IMR-90 (cell line): Measurements from ENCODE around the gene RUNX2.

Source experiments
- BHLHE40 ChIP-seq: fragments of 150-350 bp; IDR thresholded peaks from 2 replicates; pipeline ENCODE4 v1.6.1; 2016; ENCODE audit warnings: mild to moderate bottlenecking, low read depth, low read length
- CEBPB ChIP-seq: IDR thresholded peaks from 2 replicates; pipeline ENCODE4 v1.6.1; 2012; ENCODE audit warnings: low read depth, low read length, improper control_type of control experiment
- CHD1 ChIP-seq: IDR thresholded peaks from 2 replicates; pipeline ENCODE4 v1.6.1; 2012; ENCODE audit warnings: low read depth, low read length, improper control_type of control experiment
- ELK1 ChIP-seq: fragments of 150-350 bp; IDR thresholded peaks from 2 replicates; pipeline ENCODE4 v1.6.1; 2016; ENCODE audit warnings: low read depth, mild to moderate bottlenecking, low read length, moderate library complexity, borderline replicate concordance
- MAFK ChIP-seq: IDR thresholded peaks from 2 replicates; pipeline ENCODE4 v1.6.1; 2012; ENCODE audit warnings: low read depth, low read length, improper control_type of control experiment
- MAZ ChIP-seq: IDR thresholded peaks from 2 replicates; pipeline ENCODE4 v1.6.1; 2012; ENCODE audit warnings: low read depth, mild to moderate bottlenecking, low read length, improper control_type of control experiment, moderate library complexity, borderline replicate concordance
- MXI1 ChIP-seq: IDR thresholded peaks from 2 replicates; pipeline ENCODE4 v1.6.1; 2012; ENCODE audit warnings: low read depth, mild to moderate bottlenecking, low read length, moderate library complexity, borderline replicate concordance
- NFE2L2 ChIP-seq: fragments of 150-350 bp; IDR thresholded peaks from 2 replicates; pipeline ENCODE4 v1.6.1; 2016; ENCODE audit warnings: low read depth, mild to moderate bottlenecking, low read length
- POLR2A ChIP-seq: IDR thresholded peaks from 2 replicates; pipeline ENCODE4 v1.6.1; 2012; ENCODE audit warnings: mild to moderate bottlenecking, low read depth, low read length
- RAD21 ChIP-seq: IDR thresholded peaks from 2 replicates; pipeline ENCODE4 v1.6.1; 2012; ENCODE audit warnings: low read length, improper control_type of control experiment
- RFX5 ChIP-seq: IDR thresholded peaks from 2 replicates; pipeline ENCODE4 v1.8.0; 2012; ENCODE audit warnings: low read depth, mild to moderate bottlenecking, low read length, moderate library complexity
- SMC3 ChIP-seq: fragments of 150-350 bp; IDR thresholded peaks from 2 replicates; pipeline ENCODE4 v1.6.1; 2016; ENCODE audit warnings: low read depth, mild to moderate bottlenecking, antibody characterized with exemption, low read length, moderate library complexity
- USF2 ChIP-seq: fragments of 150-350 bp; IDR thresholded peaks from 2 replicates; pipeline ENCODE4 v1.6.1; 2017; ENCODE audit warnings: mild to moderate bottlenecking, antibody characterized with exemption, low read length, low read depth
- TF ChIP-seq, protein P1 (sequence below): conservative IDR thresholded peaks from 2 replicates; pipeline ENCODE4 v1.5.1; 2012; ENCODE audit warnings: mild to moderate bottlenecking, low read depth, low read length, improper control_type of control experiment

DNA sequence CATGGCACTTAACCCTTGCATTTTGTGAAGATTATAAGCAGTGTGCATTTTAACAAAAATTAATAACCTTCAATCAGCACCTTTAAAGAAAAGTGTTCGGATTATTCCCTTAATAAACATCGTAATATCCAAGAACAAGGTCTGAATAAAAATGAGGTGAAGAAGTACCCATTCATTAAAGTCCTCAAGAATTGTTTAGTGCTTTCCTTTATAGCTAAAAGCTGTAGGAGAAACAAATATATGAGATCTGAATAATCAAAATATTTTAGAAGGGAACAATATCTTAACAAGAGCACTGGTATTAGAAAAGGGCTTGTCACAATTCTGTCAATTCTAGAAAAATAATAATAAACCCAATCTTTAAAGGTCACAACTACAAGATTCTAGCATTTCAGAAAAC lies 217.3 kb downstream of the RUNX2 start:
- TF ChIP-seq, protein P1, sequence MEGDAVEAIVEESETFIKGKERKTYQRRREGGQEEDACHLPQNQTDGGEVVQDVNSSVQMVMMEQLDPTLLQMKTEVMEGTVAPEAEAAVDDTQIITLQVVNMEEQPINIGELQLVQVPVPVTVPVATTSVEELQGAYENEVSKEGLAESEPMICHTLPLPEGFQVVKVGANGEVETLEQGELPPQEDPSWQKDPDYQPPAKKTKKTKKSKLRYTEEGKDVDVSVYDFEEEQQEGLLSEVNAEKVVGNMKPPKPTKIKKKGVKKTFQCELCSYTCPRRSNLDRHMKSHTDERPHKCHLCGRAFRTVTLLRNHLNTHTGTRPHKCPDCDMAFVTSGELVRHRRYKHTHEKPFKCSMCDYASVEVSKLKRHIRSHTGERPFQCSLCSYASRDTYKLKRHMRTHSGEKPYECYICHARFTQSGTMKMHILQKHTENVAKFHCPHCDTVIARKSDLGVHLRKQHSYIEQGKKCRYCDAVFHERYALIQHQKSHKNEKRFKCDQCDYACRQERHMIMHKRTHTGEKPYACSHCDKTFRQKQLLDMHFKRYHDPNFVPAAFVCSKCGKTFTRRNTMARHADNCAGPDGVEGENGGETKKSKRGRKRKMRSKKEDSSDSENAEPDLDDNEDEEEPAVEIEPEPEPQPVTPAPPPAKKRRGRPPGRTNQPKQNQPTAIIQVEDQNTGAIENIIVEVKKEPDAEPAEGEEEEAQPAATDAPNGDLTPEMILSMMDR, result no peak
- no peak for TF ChIP-seq POLR2A
- TF ChIP-seq USF2, result no peak
- no peak for TF ChIP-seq MXI1
- TF ChIP-seq CEBPB, result no peak
- no peak for TF ChIP-seq BHLHE40
- no peak for TF ChIP-seq RFX5
- no peak for TF ChIP-seq RAD21
- TF ChIP-seq CHD1, result no peak
- no peak for TF ChIP-seq SMC3
- no peak for TF ChIP-seq MAZ
- TF ChIP-seq MAFK, result no peak
- TF ChIP-seq NFE2L2, result no peak
- no peak for TF ChIP-seq ELK1
